Bronchial epithelial cell (primary cell): Measurements from ENCODE around the gene GVQW3. TPM values are rescaled to one million over a fixed set of nuclear protein-coding genes. Genes with fewer than 3 reads are reported as not detected.

Experiments
- DNase-seq: peaks from one replicate; pipeline ENCODE4 v3.0.0-alpha.2; 2010; ENCODE audit warnings: low read depth
- FAIRE-seq: peaks from 2 replicates; lab custom pipeline; 2011; peaks lifted over from hg19 to GRCh38; lab: Jason Lieb, UNC
- H3K27me3 ChIP-seq: 2 replicates; pipeline ENCODE4 v1.5.1; 2011; ENCODE audit warnings: low read length; ENCODE audit not compliant: control insufficient read depth, insufficient read depth
- H3K36me3 ChIP-seq: 2 replicates; pipeline ENCODE4 v1.5.1; 2011; ENCODE audit warnings: low read length; ENCODE audit not compliant: control insufficient read depth, insufficient read depth
- H3K4me3 ChIP-seq: 2 replicates; pipeline ENCODE4 v1.5.1; 2011; ENCODE audit warnings: mild to moderate bottlenecking, low read depth, low read length, control low read depth
- total RNA-seq: library from RNA; depleted of rRNA; stranded (reverse); fragments of >200 nt; gene quantifications from 2 replicates; pipeline ENCODE4 v1.2.1, GENCODE V29; 2014
- TF ChIP-seq, protein P1 (sequence below): IDR thresholded peaks from 2 replicates; pipeline ENCODE4 v1.5.1; 2011; ENCODE audit warnings: mild to moderate bottlenecking, moderate library complexity, low read length, control low read depth, inconsistent platforms; ENCODE audit not compliant: insufficient read depth, severe bottlenecking

GVQW3 gene
- total RNA-seq, 1 donor from 2014 or later = 0.26 TPM

DNA sequence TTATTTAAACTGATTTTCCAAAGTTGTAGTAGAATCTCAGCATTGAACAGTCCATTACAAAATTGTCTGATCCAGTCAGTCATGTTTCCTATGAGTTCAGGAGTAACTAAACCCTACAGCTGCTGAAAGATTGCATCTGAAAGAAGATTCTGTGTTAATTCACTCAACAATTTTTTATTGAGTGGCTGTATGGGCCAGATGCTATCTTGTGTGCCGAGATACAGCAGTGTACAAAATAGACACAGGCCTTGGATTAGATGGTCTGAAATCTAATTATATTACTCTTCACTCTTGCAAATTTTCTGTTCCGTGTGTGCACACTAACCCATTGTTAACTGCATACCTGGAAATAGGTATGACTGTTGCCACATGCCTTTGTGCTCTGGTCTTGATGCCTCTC is 7.3 kb downstream of the GVQW3 start:
- no peaks in the 10 kb centered on the region for H3K27me3 ChIP-seq
- TF ChIP-seq, protein P1, sequence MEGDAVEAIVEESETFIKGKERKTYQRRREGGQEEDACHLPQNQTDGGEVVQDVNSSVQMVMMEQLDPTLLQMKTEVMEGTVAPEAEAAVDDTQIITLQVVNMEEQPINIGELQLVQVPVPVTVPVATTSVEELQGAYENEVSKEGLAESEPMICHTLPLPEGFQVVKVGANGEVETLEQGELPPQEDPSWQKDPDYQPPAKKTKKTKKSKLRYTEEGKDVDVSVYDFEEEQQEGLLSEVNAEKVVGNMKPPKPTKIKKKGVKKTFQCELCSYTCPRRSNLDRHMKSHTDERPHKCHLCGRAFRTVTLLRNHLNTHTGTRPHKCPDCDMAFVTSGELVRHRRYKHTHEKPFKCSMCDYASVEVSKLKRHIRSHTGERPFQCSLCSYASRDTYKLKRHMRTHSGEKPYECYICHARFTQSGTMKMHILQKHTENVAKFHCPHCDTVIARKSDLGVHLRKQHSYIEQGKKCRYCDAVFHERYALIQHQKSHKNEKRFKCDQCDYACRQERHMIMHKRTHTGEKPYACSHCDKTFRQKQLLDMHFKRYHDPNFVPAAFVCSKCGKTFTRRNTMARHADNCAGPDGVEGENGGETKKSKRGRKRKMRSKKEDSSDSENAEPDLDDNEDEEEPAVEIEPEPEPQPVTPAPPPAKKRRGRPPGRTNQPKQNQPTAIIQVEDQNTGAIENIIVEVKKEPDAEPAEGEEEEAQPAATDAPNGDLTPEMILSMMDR = no peak
- H3K36me3 ChIP-seq = no peaks in the 10 kb centered on the region
- FAIRE-seq = no peak
- H3K4me3 ChIP-seq = no peak overlapping the region
- DNase-seq = no peak

DNA sequence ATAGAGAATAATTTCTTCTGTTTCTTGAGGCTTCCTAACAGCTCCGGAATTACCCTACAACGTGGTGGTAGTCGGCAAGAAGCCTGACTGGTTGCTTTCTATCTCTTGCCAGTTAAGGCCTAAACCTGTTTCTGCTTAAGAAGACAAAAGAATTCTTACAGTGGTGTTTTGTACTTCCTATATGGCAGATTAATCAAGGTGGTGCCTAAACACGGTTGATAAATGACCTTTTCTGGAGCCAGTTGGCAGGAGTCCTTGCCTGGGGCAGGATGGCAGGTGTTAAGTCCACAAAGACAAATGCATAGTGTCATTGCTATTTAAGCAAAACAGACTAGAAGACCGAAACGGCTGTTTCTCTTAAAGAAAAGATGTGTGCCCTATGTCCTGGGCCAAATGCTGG is 9.9 kb downstream of the GVQW3 start:
- Histone ChIP-seq H3K36me3 (no peaks in the 10 kb centered on the region), H3K4me3 (no peak overlapping the region), H3K27me3 (no peaks in the 10 kb centered on the region)
- FAIRE-seq (no peak), DNase-seq (no peak)
- TF ChIP-seq, protein P1 = no peak

DNA sequence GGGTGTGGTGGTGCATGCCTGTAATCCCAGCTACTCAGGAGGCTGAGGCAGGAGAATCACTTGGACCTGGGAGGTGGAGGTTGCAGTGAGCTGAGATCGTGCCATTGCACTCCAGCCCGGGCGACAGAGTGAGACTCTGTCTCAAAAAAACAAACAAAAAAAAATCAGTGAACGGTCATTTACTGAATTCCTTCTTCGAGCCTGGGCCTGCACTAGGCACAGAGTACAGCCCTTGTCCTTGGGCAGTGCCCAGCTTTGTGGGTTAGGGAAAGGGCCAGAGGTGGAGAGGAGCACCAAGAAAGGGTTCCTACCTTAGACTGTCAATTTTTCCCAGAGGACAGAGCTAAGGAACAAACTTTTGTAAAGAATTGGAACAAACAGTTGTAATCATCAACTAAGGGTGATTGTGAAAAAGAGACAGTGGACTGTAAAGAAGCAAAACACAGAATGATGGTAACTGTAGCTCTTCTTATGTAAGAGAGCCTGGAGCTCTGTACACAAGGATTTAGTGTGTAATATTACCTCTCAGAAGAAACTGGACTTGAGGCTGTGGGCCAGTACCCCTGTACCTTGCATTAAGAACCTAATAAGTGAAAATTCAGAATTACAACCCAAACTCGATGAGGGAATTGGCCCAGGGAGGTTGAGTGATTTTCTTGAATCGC is 10.8 kb downstream of the GVQW3 start:
- FAIRE-seq (no peak), DNase-seq (no peak)
- TF ChIP-seq, protein P1 = no peak
- no peaks in the 10 kb centered on the region for H3K27me3 ChIP-seq
- no peaks in the 10 kb centered on the region for H3K36me3 ChIP-seq
- no peak overlapping the region for H3K4me3 ChIP-seq

DNA sequence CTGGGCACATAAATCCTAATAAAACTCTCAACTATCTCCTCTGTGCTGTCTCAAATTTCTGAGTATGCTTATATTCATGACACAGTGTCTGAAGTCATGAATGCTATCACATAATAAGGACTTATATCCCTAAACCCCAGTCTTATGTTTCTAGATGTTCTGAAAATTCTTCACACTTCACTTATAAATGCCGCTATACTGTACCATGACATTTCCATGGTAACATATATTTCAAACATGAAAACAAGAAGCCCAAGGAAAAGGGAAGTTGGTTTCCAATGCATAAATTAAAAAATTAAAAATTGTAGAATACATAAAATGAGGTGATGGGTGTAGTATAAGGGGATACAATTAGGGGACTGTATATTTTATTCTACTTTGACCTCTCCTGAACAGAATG is 11.7 kb downstream of the GVQW3 start:
- Histone ChIP-seq H3K4me3 (no peak overlapping the region), H3K36me3 (no peaks in the 10 kb centered on the region), H3K27me3 (no peaks in the 10 kb centered on the region)
- TF ChIP-seq, protein P1 = no peak
- no peak for DNase-seq
- no peak for FAIRE-seq

DNA sequence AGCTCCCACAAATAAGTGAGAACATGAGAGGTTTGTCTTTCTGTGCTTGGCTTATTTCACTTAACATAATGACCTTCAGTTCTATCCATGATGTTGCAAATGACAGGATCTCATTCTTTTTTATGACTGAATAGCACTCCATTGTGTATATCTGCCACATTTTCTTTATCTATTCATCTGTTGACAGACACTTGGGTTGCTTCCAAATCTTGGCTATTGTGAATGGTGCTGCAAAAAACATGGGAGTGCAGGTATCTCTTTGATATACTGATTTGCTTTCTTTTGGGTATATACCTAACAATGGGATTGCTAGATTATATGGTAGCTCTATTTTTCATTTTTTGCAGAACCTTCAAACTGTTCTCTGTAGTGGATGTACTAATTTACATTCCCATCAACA is 13.3 kb downstream of the GVQW3 start:
- no peak for DNase-seq
- no peaks in the 10 kb centered on the region for H3K36me3 ChIP-seq
- TF ChIP-seq, protein P1 = no peak
- H3K27me3 ChIP-seq = no peaks in the 10 kb centered on the region
- no peak overlapping the region for H3K4me3 ChIP-seq
- no peak for FAIRE-seq

DNA sequence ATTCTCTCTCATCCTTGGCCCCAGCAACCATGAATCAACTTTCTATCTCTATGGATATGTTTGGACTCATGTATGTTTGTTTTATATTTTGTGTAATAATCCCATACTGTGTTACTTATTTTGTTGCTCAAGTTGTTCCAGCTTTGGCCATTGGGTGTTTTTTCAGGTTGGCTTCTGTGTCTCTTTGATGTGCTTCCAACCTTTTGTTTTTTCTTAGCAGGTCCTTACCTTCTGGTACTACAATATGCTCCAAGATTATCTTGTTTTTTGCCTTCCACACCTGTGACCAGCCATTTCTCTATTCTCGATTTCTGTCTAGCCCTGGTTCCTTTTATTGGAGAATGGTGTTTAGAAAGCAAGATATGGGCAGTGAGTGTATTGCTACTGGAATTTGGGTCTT is 14.2 kb downstream of the GVQW3 start:
- TF ChIP-seq, protein P1 = no peak
- Histone ChIP-seq H3K4me3 (no peak overlapping the region), H3K36me3 (no peaks in the 10 kb centered on the region), H3K27me3 (no peaks in the 10 kb centered on the region)
- DNase-seq = no peak
- no peak for FAIRE-seq
